Right lung (tissue), 5 donors: Measurements from ENCODE around the gene ASTN2. TPM values are rescaled to one million over a fixed set of nuclear protein-coding genes. Genes with fewer than 3 reads are reported as not detected.
"Not testable (repeated sequence)": the region's sequence is repeated elsewhere in the genome, so short reads cannot be mapped to it uniquely, and the experiment has no call there.

Experiments used
- DNase-seq, 2 donors: peaks; one replicate each; pipeline ENCODE4 v3.0.0-alpha.2; 2013
- polyA plus RNA-seq, 5 donors: library from polyadenylated mRNA; unstranded; fragments of 120-200 nt; gene quantifications; one replicate each; pipeline versions ENCODE4 v1.2.1 to v1.2.3, GENCODE V29; 2013; ENCODE audit warnings: inconsistent platforms in 1 of 5, low replicate concordance in 1 of 5; ENCODE audit not compliant: insufficient read length in 5 of 5, insufficient read depth in 1 of 5

The ASTN2 gene
- polyA plus RNA-seq, 5 donors = 4.4 to 5.2 (median 4.8) TPM

DNA sequence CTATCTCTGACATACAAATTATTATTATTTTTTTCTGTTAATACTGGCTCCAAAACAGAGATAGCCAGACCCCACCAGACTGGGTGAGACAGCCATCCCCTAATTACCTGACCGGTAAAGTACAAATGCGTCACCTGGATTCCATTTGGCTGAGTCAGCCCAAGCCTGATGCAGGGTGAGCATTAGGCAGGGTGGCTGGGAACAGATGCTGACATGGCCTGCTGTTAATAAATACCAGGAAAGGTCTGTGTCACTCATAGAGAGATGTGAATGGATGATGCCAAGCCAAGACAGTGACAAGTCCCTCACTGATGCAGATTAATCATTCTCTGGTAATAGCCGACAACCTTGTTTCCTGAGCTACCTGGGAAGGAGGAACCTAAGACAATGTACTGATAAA is 544.3 kb downstream of the ASTN2 start:
- DNase-seq = no peak

DNA sequence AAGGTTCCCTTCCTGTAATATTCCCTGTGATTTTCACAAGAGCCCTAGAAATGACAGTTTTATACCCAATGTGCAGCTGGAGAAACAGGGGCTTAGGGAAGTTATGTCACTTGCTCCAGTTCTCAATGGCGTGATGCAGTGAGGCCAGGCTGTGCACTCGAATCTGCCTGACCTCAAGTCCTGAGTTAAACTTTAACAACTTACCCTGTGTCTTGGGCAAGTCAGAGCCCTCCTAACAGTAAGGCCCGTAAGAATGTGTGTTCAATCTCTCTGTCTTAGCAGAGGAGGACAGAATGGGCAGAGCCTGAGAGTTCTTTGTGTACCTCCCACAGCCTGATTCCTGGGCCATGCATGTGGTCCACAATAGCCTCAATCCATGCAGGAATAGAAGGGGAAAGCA is 546.7 kb downstream of the ASTN2 start:
- peak in 1 of 2 donors; percentile 1 for DNase-seq

GRCh38 chr9:116861321-116861720 is 553.5 kb downstream of the ASTN2 start:
- DNase-seq = no peak

- peak; percentile 27 to 40 for DNase-seq
Measured at GRCh38 chr9:116860509-116861120, 554.2 kb downstream of the ASTN2 start.

DNA sequence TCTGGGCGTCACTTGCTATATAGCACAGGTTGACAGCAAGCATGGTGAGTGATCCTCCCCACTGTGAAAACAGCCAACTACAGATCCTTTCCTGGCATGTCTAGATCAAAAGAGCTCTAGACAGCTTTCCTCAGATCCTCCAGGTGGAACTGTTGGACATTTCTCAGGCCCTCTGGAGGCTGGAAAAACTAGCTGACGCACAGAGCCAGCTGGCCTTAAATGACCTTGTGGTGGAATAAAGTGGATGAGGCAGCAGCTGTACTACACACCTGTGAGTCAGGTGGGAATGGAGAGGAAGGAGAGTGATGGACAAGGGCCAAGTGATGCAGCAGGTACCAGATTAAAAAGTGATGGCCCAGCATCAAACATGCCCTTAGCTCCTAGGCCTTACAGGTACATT is 555.1 kb downstream of the ASTN2 start:
- DNase-seq = no peak

GRCh38 chr9:116857321-116857720 is 557.5 kb downstream of the ASTN2 start:
- DNase-seq = no peak

- no peak for DNase-seq
Measured at GRCh38 chr9:116855881-116856662, 558.8 kb downstream of the ASTN2 start.

- DNase-seq = no peak
Measured at GRCh38 chr9:116849721-116850120, 565.1 kb downstream of the ASTN2 start.

DNA sequence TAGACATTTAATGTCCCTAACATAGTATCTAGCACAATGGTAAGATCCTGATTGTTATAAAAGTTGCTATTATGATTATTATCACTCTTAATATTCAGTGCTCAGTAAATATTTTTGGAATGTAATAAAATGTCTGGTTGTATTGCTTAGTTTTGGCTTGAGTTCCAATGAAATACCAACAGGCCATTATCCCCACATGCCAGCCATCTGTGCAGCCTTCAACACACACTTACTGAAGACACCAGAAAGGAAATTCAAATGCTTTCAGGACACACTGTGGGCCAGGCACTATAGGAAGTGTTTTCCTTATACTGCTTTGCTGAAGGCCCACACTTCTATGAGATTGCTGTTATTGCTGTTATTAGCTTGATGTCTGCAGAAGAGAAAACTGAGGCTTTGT is 570.2 kb downstream of the ASTN2 start:
- DNase-seq = no peak

GRCh38 chr9:116843863-116844620 is 570.8 kb downstream of the ASTN2 start:
- no peak for DNase-seq

- no peak for DNase-seq
Measured at GRCh38 chr9:116842658-116843057, 572.2 kb downstream of the ASTN2 start.

DNA sequence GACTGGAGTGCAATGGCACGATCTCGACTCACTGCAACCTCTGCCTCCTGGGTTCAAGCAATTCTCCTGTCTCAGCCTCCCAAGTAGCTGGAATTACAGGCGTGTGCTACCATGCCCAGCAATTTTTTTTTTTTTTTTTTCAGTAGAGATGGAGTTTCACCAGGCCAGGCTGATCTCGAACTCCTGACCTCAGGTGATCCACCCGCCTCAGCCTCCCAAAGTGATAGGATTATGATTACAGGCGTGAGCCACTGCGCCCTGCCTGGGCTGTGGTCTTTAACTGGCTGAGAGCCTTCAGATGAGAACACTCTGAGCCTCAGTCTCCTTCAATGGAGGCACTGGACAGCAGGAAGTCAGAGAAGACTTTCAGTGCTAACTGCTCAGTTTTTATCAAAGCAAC is 576.4 kb downstream of the ASTN2 start:
- DNase-seq = not testable (repeated sequence)

- DNase-seq = no peak
Measured at GRCh38 chr9:116837018-116837989, 577.6 kb downstream of the ASTN2 start.

GRCh38 chr9:116830321-116830720 is 584.5 kb downstream of the ASTN2 start:
- not testable (repeated sequence) for DNase-seq

DNA sequence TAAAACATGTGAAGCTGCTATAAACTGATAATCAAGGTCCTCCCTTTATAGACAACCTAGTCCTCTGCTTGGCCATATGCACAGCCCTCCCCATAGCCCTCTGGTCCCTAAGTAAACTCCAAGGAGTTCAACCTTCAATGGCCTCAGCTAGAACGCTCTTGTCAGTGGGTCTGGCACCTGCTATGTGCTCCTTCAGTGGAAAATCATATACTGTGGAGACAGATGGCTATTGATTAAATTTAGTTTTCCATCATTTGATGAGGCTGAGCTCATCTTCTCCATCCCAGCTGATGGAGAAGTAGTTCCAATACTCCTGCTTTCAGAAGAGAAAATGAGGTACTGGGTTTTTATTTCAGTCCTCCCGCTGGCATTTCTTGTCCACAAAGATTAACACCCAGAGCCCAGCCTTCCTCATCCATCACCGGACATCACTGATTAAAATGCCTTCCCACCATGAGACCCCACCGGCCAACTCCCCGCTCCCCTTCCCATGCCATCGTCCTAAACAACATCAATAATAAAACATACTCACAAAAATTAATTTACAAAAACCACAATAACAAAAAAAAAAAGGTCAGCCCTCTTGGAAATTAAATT is 593.1 kb downstream of the ASTN2 start:
- DNase-seq = no peak

- no peak for DNase-seq
Measured at GRCh38 chr9:116819116-116819515, 595.7 kb downstream of the ASTN2 start.

GRCh38 chr9:116817762-116818161 is 597.1 kb downstream of the ASTN2 start:
- DNase-seq = no peak

- DNase-seq = no peak
Measured at GRCh38 chr9:116816484-116816883, 598.4 kb downstream of the ASTN2 start.

DNA sequence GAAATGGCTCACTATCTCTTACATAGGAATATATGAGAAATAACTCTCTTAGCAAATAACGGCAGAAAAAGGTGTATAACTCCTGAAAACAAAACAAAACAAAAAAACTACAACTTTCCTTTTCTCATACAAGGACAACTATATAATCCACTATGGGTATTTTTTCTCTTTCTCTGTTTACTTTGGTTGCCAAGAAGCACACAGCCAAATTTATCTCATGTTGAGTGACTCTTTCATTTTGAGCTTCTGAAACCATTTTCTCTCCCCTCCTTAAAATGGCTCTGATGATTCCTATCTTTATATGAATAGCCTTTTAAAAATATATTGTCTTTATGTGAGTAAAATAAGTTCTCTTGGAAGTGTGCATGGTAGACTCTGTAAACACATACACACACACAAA is 599.0 kb downstream of the ASTN2 start:
- DNase-seq = no peak

- DNase-seq = no peak
Measured at GRCh38 chr9:116813031-116813300, 601.9 kb downstream of the ASTN2 start.
